ENCODE measurements around the gene ATP11B. TPM values are rescaled to one million over a fixed set of nuclear protein-coding genes. Genes with fewer than 3 reads are reported as not detected.

Gene ATP11B
- total RNA-seq, 1 donor from 2014 or later = 42.8 TPM

GRCh38 chr3:182769673-182770072 is 23.6 kb upstream of the ATP11B start:
- no peaks in the 10 kb centered on the region for H4K20me1 ChIP-seq (ENCODE audit: insufficient read depth, low read length)
- H3K27me3 ChIP-seq (ENCODE audit: insufficient read depth, low read length) = no peaks in the 10 kb centered on the region
- no peak overlapping the region for H3K9ac ChIP-seq (ENCODE audit: low read length)
- Mint-ChIP-seq H3K27me3 (ENCODE audit: low read depth, unreplicated experiment) (no peaks in the 10 kb centered on the region), H3K27ac (ENCODE audit: unreplicated experiment) (no peak overlapping the region), H3K4me3 (ENCODE audit: unreplicated experiment) (no peak overlapping the region), H3K36me3 (ENCODE audit: low read depth, unreplicated experiment) (no peaks in the 10 kb centered on the region), H3K4me1 (ENCODE audit: low read depth, unreplicated experiment) (no peaks in the 10 kb centered on the region), H3K9me3 (ENCODE audit: unreplicated experiment) (no peaks in the 10 kb centered on the region)
- no peak for DNase-seq (ENCODE audit: low read depth)
- H3K9me3 ChIP-seq (ENCODE audit: insufficient read depth, low read depth, low read length) = no peaks in the 10 kb centered on the region
- no peak for FAIRE-seq
- H3K36me3 ChIP-seq (ENCODE audit: insufficient read depth, low read length) = no peaks in the 10 kb centered on the region
- no peak overlapping the region for H2AFZ ChIP-seq (ENCODE audit: low read depth, low read length)
- H3K4me2 ChIP-seq (ENCODE audit: low read length) = no peak overlapping the region
- no peak overlapping the region for H3K27ac ChIP-seq (ENCODE audit: low read depth, low read length)
- H3K79me2 ChIP-seq (ENCODE audit: insufficient read depth, low read length) = no peaks in the 10 kb centered on the region
- TF ChIP-seq CTCF (IDR thresholded peaks at IDR 0.05; ENCODE audit: insufficient read depth, low read depth, low read length) = no peak
- no peak for TF ChIP-seq EZH2 (IDR thresholded peaks at IDR 0.05; ENCODE audit: insufficient read depth, low read length)
- no peaks in the 10 kb centered on the region for H3K4me1 ChIP-seq (ENCODE audit: insufficient read depth, low read length)
- no peak overlapping the region for H3K4me3 ChIP-seq (ENCODE audit: insufficient read depth, low read depth, low read length)

- Histone ChIP-seq H3K27me3 (ENCODE audit: insufficient read depth, low read length) (no peaks in the 10 kb centered on the region), H3K9ac (ENCODE audit: low read length) (no peak overlapping the region), H3K4me1 (ENCODE audit: insufficient read depth, low read length) (peaks cover under 1% of the 10 kb centered on the region), H2AFZ (ENCODE audit: low read depth, low read length) (no peak overlapping the region), H3K27ac (ENCODE audit: low read depth, low read length) (no peak overlapping the region), H3K4me3 (ENCODE audit: insufficient read depth, low read depth, low read length) (no peak overlapping the region), H3K9me3 (ENCODE audit: insufficient read depth, low read depth, low read length) (no peaks in the 10 kb centered on the region), H4K20me1 (ENCODE audit: insufficient read depth, low read length) (no peaks in the 10 kb centered on the region), H3K36me3 (ENCODE audit: insufficient read depth, low read length) (no peaks in the 10 kb centered on the region), H3K4me2 (ENCODE audit: low read length) (no peak overlapping the region), H3K79me2 (ENCODE audit: insufficient read depth, low read length) (no peaks in the 10 kb centered on the region)
- FAIRE-seq (no peak), DNase-seq (ENCODE audit: low read depth) (no peak)
- Mint-ChIP-seq H3K4me1 (ENCODE audit: low read depth, unreplicated experiment) (no peaks in the 10 kb centered on the region), H3K9me3 (ENCODE audit: unreplicated experiment) (no peaks in the 10 kb centered on the region), H3K36me3 (ENCODE audit: low read depth, unreplicated experiment) (no peaks in the 10 kb centered on the region), H3K27ac (ENCODE audit: unreplicated experiment) (no peak overlapping the region), H3K4me3 (ENCODE audit: unreplicated experiment) (no peak overlapping the region), H3K27me3 (ENCODE audit: low read depth, unreplicated experiment) (no peaks in the 10 kb centered on the region)
- TF ChIP-seq EZH2 (IDR thresholded peaks at IDR 0.05; ENCODE audit: insufficient read depth, low read length) (no peak), CTCF (IDR thresholded peaks at IDR 0.05; ENCODE audit: insufficient read depth, low read depth, low read length) (no peak)
Measured at GRCh38 chr3:182782149-182782548, 11.2 kb upstream of the ATP11B start.

- no peaks in the 10 kb centered on the region for H3K36me3 Mint-ChIP-seq (ENCODE audit: low read depth, unreplicated experiment)
- H3K79me2 ChIP-seq (ENCODE audit: insufficient read depth, low read length) = no peaks in the 10 kb centered on the region
Measured at GRCh38 chr3:182783106-182783505, 10.2 kb upstream of the ATP11B start.

More at GRCh38 chr3:182783106-182783505, 10.2 kb upstream of the ATP11B start:
- H2AFZ ChIP-seq (ENCODE audit: low read depth, low read length) = no peak overlapping the region
- no peaks in the 10 kb centered on the region for H3K36me3 ChIP-seq (ENCODE audit: insufficient read depth, low read length)
- DNase-seq (ENCODE audit: low read depth) (no peak), FAIRE-seq (no peak)
- TF ChIP-seq EZH2 (IDR thresholded peaks at IDR 0.05; ENCODE audit: insufficient read depth, low read length) (no peak), CTCF (IDR thresholded peaks at IDR 0.05; ENCODE audit: insufficient read depth, low read depth, low read length) (no peak)
- no peak overlapping the region for H3K9ac ChIP-seq (ENCODE audit: low read length)
- Mint-ChIP-seq H3K27me3 (ENCODE audit: low read depth, unreplicated experiment) (no peaks in the 10 kb centered on the region), H3K4me1 (ENCODE audit: low read depth, unreplicated experiment) (no peaks in the 10 kb centered on the region), H3K27ac (ENCODE audit: unreplicated experiment) (no peak overlapping the region), H3K4me3 (ENCODE audit: unreplicated experiment) (no peak overlapping the region), H3K9me3 (ENCODE audit: unreplicated experiment) (no peaks in the 10 kb centered on the region)
- H3K27ac ChIP-seq (ENCODE audit: low read depth, low read length) = no peak overlapping the region
- no peaks in the 10 kb centered on the region for H4K20me1 ChIP-seq (ENCODE audit: insufficient read depth, low read length)
- no peaks in the 10 kb centered on the region for H3K27me3 ChIP-seq (ENCODE audit: insufficient read depth, low read length)
- no peaks in the 10 kb centered on the region for H3K9me3 ChIP-seq (ENCODE audit: insufficient read depth, low read depth, low read length)
- H3K4me2 ChIP-seq (ENCODE audit: low read length) = no peak overlapping the region
- no peak overlapping the region for H3K4me3 ChIP-seq (ENCODE audit: insufficient read depth, low read depth, low read length)
- peaks cover 7% of the 10 kb centered on the region for H3K4me1 ChIP-seq (ENCODE audit: insufficient read depth, low read length)
